Trophoblast cell (in vitro differentiated cells and primary cell): ENCODE results near the gene TMEM140.
"Not testable (repeated sequence)": the region's sequence is repeated elsewhere in the genome, so short reads cannot be mapped to it uniquely, and the experiment has no call there.

ENCODE experiments used
- DNase-seq, 2 donors: peaks; one replicate each; pipeline ENCODE4 v3.0.0-alpha.2; 2016
- H2AFZ ChIP-seq: 2 replicates; pipeline ENCODE4 v1.6.1; 2013; ENCODE audit warnings: low read length, moderate library complexity, mild to moderate bottlenecking; ENCODE audit not compliant: insufficient read depth, poor library complexity
- H2AK5ac ChIP-seq: 2 replicates; pipeline ENCODE4 v1.6.1; 2013; ENCODE audit warnings: mild to moderate bottlenecking, low read length
- H2BK120ac ChIP-seq: 2 replicates; pipeline ENCODE4 v1.6.1; 2013; ENCODE audit warnings: low read length, mild to moderate bottlenecking, moderate library complexity; ENCODE audit not compliant: insufficient read depth, poor library complexity
- H2BK12ac ChIP-seq: 2 replicates; pipeline ENCODE4 v1.6.1; 2013; ENCODE audit warnings: mild to moderate bottlenecking, low read length, moderate library complexity
- H2BK5ac ChIP-seq: 2 replicates; pipeline ENCODE4 v1.6.1; 2013; ENCODE audit warnings: low read length, low read depth, moderate library complexity, mild to moderate bottlenecking; ENCODE audit not compliant: poor library complexity
- H3K14ac ChIP-seq: 2 replicates; pipeline ENCODE4 v1.6.1; 2013; ENCODE audit warnings: mild to moderate bottlenecking, low read length
- H3K18ac ChIP-seq: 2 replicates; pipeline ENCODE4 v1.6.1; 2013; ENCODE audit warnings: mild to moderate bottlenecking, low read length
- H3K23ac ChIP-seq: 2 replicates; pipeline ENCODE4 v1.6.1; 2013; ENCODE audit warnings: low read length
- H3K27ac ChIP-seq: 2 replicates; pipeline ENCODE4 v1.5.1; 2013; ENCODE audit warnings: low read depth, mild to moderate bottlenecking, inconsistent platforms, low read length, moderate library complexity
- H3K27me3 ChIP-seq: 2 replicates; pipeline ENCODE4 v1.6.1; 2013; ENCODE audit warnings: inconsistent platforms, mild to moderate bottlenecking, low read length, moderate library complexity; ENCODE audit not compliant: insufficient read depth
- H3K36me3 ChIP-seq, 2 experiments: 1 replicate in 1 of 2; 2 replicates in 1 of 2; pipeline ENCODE4 v1.6.1; 2013; ENCODE audit warnings: low read length in 2 of 2, mild to moderate bottlenecking in 2 of 2, moderate library complexity in 1 of 2; ENCODE audit not compliant: insufficient read depth in 2 of 2, control insufficient read depth in 1 of 2
- H3K4ac ChIP-seq: 2 replicates; pipeline ENCODE4 v1.6.1; 2013; ENCODE audit warnings: low read depth, mild to moderate bottlenecking, low read length, moderate library complexity
- H3K4me1 ChIP-seq, 2 experiments: 1 replicate in 1 of 2; 2 replicates in 1 of 2; pipeline ENCODE4 v1.6.1; 2013; ENCODE audit warnings: low read length in 2 of 2, mild to moderate bottlenecking in 2 of 2, moderate library complexity in 1 of 2; ENCODE audit not compliant: insufficient read depth in 2 of 2, control insufficient read depth in 1 of 2
- H3K4me2 ChIP-seq: 2 replicates; pipeline ENCODE4 v1.6.1; 2013; ENCODE audit warnings: inconsistent platforms, mild to moderate bottlenecking, low read length, moderate library complexity
- H3K4me3 ChIP-seq: 2 replicates; pipeline ENCODE4 v1.5.1; 2013; ENCODE audit warnings: mild to moderate bottlenecking, low read depth, low read length, inconsistent platforms
- H3K79me1 ChIP-seq: one replicate; pipeline ENCODE4 v1.6.1; 2013; ENCODE audit warnings: low read length
- H3K79me2 ChIP-seq: 2 replicates; pipeline ENCODE4 v1.6.1; 2013; ENCODE audit warnings: low read length, mild to moderate bottlenecking; ENCODE audit not compliant: control insufficient read depth, insufficient read depth, poor library complexity
- H3K9ac ChIP-seq: 2 replicates; pipeline ENCODE4 v1.6.1; 2013; ENCODE audit warnings: mild to moderate bottlenecking, low read length
- H3K9me3 ChIP-seq: 2 replicates; pipeline ENCODE4 v1.6.1; 2013; ENCODE audit warnings: low read depth, mild to moderate bottlenecking, control low read depth, inconsistent platforms, low read length; ENCODE audit not compliant: insufficient read depth
- H4K12ac ChIP-seq: 2 replicates; pipeline ENCODE4 v1.6.1; 2013; ENCODE audit warnings: low read depth, mild to moderate bottlenecking, low read length, moderate library complexity
- H4K8ac ChIP-seq: 2 replicates; pipeline ENCODE4 v1.6.1; 2013; ENCODE audit warnings: low read depth, mild to moderate bottlenecking, low read length, moderate library complexity
- H4K91ac ChIP-seq: one replicate; pipeline ENCODE4 v1.6.1; 2013; ENCODE audit warnings: low read depth, mild to moderate bottlenecking, low read length, moderate library complexity
- WGBS: extraction: QIAGEN DNeasy Blood & Tissue Kit; methylation state at CpG from one replicate; pipeline ENCODE4 v1.1.7; 2013; ENCODE audit warnings: missing lambda C conversion rate; ENCODE audit not compliant: insufficient read length, insufficient coverage; ENCODE audit errors: extremely low coverage; 5-methylcytosine and 5-hydroxymethylcytosine counted together

Gene TMEM140

DNA sequence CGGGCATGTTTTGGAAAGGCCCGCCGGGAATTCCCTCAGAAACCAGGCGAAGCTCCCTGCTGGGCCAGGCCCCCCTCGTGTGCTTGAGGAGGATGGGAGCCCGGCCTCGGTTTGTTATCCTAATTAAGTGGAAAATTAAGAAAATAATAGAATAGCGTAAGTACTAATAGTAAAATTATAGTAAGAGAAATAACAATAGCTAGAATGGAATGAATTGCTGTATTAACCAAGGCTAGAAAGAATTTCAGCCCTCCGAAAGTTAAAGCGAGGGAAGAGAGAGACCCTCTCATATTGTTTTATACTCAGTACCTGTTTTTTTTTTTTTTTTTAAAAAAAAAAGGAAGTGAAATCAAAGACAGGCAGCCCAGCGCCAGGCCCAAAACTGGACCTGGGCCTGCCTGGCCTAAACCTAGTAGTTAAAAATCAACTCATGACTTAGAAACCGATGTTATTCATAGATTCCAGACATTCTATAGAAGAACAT is 23.2 kb downstream of the TMEM140 start:
- H3K9ac ChIP-seq, H3K23ac ChIP-seq, H3K27me3 ChIP-seq, H3K18ac ChIP-seq, DNase-seq, H3K79me2 ChIP-seq, H3K9me3 ChIP-seq, H2AK5ac ChIP-seq, H3K4ac ChIP-seq, H2BK12ac ChIP-seq, H4K12ac ChIP-seq: not testable (repeated sequence)
- Histone ChIP-seq H3K4me2 (peak overlapping the region; percentile 86), H3K36me3 (peaks cover 25% of the 10 kb centered on the region in 2 experiments), H3K14ac (peak overlapping the region; percentile 57), H3K79me1 (peaks cover 17% of the 10 kb centered on the region), H3K27ac (peak overlapping the region; percentile 100), H3K4me1 (peaks cover 12 to 13% of the 10 kb centered on the region in 2 experiments), H2BK5ac (peak overlapping the region; percentile 98), H4K8ac (peak overlapping the region; percentile 94), H3K4me3 (peak overlapping the region; percentile 55), H2AFZ (peak overlapping the region; percentile 75), H2BK120ac (peak overlapping the region; percentile 76), H4K91ac (peak overlapping the region; percentile 93)
- no CpG with 5 or more reads among the region's 12 CpGs for WGBS

DNA sequence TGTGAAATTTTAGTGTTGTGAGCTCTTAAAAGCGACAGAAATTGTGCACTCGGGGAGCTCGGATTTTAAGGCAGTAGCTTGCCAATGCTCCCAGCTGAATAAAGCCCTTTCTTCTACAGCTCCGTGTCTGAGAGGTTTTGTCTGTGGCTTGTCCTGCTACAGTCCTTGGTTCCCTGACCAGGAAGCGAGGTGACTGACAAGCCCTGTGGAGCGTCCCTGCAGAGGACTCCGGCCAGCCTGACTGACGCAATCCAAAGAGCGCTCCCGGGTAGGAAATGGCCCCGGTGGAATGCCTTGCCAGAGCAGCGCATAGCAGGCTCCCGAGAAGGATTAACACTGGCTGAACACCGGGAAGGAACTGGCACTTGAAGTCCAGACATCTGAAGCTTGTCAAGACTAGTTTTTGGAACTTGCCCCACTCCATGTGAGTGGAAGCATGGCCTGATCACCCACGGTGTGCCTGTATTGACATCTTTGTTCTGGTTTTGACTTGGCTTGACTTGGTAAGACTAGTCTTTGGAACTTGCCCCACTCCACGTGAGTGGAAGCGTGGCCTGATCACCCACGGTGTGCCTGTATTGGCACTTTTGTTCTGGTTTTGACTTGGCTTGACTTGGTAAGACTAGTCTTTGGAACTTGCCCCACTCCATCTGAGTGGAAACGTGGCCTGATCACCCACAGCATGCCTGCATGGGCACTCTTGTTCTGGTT is 23.9 kb downstream of the TMEM140 start:
- not testable (repeated sequence) for H3K18ac ChIP-seq, H3K4ac ChIP-seq, H3K79me2 ChIP-seq, H3K9me3 ChIP-seq, H4K12ac ChIP-seq, H3K4me3 ChIP-seq, H2AK5ac ChIP-seq, H3K27me3 ChIP-seq, H3K9ac ChIP-seq, H3K23ac ChIP-seq
- H3K4me2 ChIP-seq: peak overlapping the region; percentile 36
- H3K36me3 ChIP-seq: peaks cover 18 to 19% of the 10 kb centered on the region in 2 experiments
- DNase-seq: peak; percentile 76 to 77
- peak overlapping the region; percentile 20 for H2AFZ ChIP-seq
- peak overlapping the region; percentile 5 for H3K14ac ChIP-seq
- H4K8ac ChIP-seq: peak overlapping the region; percentile 0
- peaks cover 22% of the 10 kb centered on the region for H3K79me1 ChIP-seq
- H2BK12ac ChIP-seq: peak overlapping the region; percentile 18
- H2BK120ac ChIP-seq: peak overlapping the region; percentile 84
- peaks cover 16 to 20% of the 10 kb centered on the region in 2 experiments for H3K4me1 ChIP-seq
- no CpG with 5 or more reads among the region's 19 CpGs for WGBS
- peak overlapping the region; percentile 79 for H4K91ac ChIP-seq
- peak overlapping the region; percentile 7 for H2BK5ac ChIP-seq
- peak overlapping the region; percentile 86 for H3K27ac ChIP-seq

DNA sequence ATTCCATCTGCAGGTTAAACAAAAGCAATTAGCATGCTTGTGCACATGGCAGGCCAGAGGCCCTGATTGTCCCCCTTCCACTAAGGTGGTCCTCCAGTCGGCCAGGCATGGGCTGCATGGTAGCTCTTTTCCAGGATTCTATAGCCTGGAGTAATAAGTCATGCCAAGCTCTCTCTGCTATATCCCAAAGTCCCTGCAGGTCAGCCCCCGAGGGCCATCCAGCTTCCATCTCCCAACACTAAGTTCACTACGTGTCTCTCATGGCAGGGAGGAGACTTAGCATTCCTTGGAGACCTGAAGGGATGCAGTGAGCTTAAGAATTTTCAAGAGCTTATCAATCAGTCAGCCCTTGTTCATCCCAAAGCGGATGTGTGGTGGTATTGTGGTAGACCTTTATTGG is 26.0 kb downstream of the TMEM140 start:
- H3K36me3 ChIP-seq, H2BK12ac ChIP-seq, H3K4ac ChIP-seq, H2BK120ac ChIP-seq, H3K23ac ChIP-seq, H4K91ac ChIP-seq, H3K9me3 ChIP-seq, H2AFZ ChIP-seq, H4K12ac ChIP-seq, H3K27me3 ChIP-seq, H2AK5ac ChIP-seq, H2BK5ac ChIP-seq, H3K4me3 ChIP-seq, H3K18ac ChIP-seq, H4K8ac ChIP-seq, H3K4me2 ChIP-seq, H3K14ac ChIP-seq, H3K27ac ChIP-seq, H3K9ac ChIP-seq: not testable (repeated sequence)
- peaks cover 36% of the 10 kb centered on the region for H3K79me1 ChIP-seq
- H3K79me2 ChIP-seq: peaks cover 11% of the 10 kb centered on the region
- peak; percentile 37 to 57 for DNase-seq
- no CpG with 5 or more reads among the region's 4 CpGs for WGBS
- peaks cover 26 to 33% of the 10 kb centered on the region in 2 experiments for H3K4me1 ChIP-seq

DNA sequence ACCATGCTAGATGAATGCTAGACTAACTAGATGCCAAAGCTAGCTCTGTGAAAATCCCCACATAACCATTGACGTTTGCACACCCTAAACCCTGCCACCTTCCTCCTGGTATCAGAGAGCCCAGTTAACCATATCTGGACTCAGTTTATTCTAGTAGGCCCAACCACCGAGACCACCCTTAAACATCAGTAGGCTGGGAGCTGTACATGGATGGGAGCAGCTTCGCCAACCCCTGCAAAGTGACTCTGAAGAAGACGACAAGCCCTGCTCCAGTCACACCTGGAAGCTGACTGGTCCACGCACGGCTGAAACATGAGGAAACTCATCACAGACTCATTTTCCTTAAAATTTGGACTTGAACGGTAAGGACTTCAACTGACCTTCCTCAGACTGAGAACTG is 27.1 kb downstream of the TMEM140 start:
- no peak overlapping the region for H3K14ac ChIP-seq
- peaks cover 9% of the 10 kb centered on the region for H3K79me2 ChIP-seq
- H2BK120ac ChIP-seq: no peak overlapping the region
- no peak overlapping the region for H2AFZ ChIP-seq
- no CpG with 5 or more reads among the region's 7 CpGs for WGBS
- no peak overlapping the region for H4K12ac ChIP-seq
- no peak overlapping the region for H3K18ac ChIP-seq
- no peak for DNase-seq
- no peak overlapping the region for H4K91ac ChIP-seq
- no peak overlapping the region for H2BK5ac ChIP-seq
- H2AK5ac ChIP-seq: peak overlapping the region; percentile 43
- H3K4ac ChIP-seq: no peak overlapping the region
- no peaks in the 10 kb centered on the region for H3K27me3 ChIP-seq
- H3K23ac ChIP-seq: no peak overlapping the region
- H3K4me1 ChIP-seq: peaks cover 19 to 26% of the 10 kb centered on the region in 2 experiments
- H3K36me3 ChIP-seq: peaks cover 0 to 1% of the 10 kb centered on the region in 2 experiments
- no peak overlapping the region for H3K4me2 ChIP-seq
- H3K4me3 ChIP-seq: no peak overlapping the region
- no peak overlapping the region for H4K8ac ChIP-seq
- no peak overlapping the region for H3K27ac ChIP-seq
- H3K79me1 ChIP-seq: peaks cover 35% of the 10 kb centered on the region
- H3K9me3 ChIP-seq: peaks cover under 1% of the 10 kb centered on the region
- peak overlapping the region; percentile 63 for H2BK12ac ChIP-seq
- no peak overlapping the region for H3K9ac ChIP-seq
